ENCODE results near the gene TRIOBP. TPM values are rescaled to one million over a fixed set of nuclear protein-coding genes. Genes with fewer than 3 reads are reported as not detected.

TRIOBP gene
- total and polyA plus RNA-seq, 2 donors (not counting 3 experiments of a cell fraction or from before 2014, with no cell fraction given), result 60.6 to 104 TPM

DNA sequence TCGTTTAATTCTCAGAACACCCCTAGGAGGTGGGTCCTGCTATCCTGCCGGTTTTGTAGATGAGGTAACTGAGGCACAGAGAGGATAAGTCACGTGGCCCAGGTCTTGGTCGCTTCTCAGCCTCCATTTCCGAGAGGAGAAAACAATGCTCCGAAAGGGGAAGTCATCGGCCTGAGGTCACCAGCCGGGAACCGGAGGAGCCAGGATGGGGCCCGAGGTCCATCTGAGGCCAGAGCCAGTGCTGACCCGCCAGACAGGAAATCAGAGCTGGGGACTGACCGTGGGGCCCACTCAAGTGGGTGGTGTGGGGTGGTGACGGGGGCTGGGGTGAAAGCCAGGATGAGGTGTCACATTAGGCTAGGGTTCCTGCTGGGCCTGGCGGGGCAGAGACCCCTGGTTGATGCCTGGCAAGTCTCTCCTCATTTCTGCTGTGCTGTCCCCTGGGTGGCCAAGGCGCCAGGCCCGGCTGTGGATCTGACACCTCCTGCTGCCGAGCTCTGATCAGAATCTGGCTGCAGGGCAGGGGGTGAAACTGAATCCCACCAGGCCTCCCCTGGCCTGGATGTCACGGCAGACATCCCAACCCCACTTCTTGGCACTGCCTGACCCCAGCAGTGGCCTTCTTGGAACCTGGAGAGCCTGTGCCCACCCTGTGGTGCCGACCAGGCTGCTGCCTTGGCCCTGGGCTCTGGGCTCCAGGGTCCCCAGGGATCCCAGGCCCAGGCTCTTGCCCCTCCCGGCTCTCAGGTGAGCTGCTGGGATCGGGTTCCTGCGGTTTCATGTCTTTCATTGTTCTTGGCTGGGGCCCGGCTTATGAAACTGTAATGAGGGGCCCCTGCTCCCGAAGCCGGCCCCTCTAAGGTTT lies 12.0 kb downstream of the TRIOBP start:
- H3K4me1 ChIP-seq (ENCODE audit: control insufficient read depth, extremely low read depth, insufficient read depth, low read length), result peaks cover 5% of the 10 kb centered on the region
- no peaks in the 10 kb centered on the region for H4K20me1 ChIP-seq (replicated peaks; ENCODE audit: control insufficient read depth, extremely low read depth, insufficient read depth, low read length)
- H3K4me3 ChIP-seq (replicated peaks in 1 of 3; ENCODE audit: insufficient read depth in 1 of 3, low read depth in 1 of 3, low read length in 3 of 3), result no peak overlapping the region
- TF ChIP-seq MYC (IDR thresholded peaks at IDR 0.05; ENCODE audit: low read depth, low read length) (no peak), EZH2 (IDR thresholded peaks at IDR 0.05; ENCODE audit: borderline replicate concordance, low read depth, low read length, severe bottlenecking) (no peak), POLR2AphosphoS5 (IDR thresholded peaks at IDR 0.05; ENCODE audit: insufficient read depth, low read depth, low read length) (no peak), POLR2A (IDR thresholded peaks at IDR 0.05; ENCODE audit: low read depth, low read length) (no peak), GATA2 (IDR thresholded peaks at IDR 0.05; ENCODE audit: insufficient read depth, insufficient read length, low read depth, low read length) (no peak)
- TF ChIP-seq, protein P1, sequence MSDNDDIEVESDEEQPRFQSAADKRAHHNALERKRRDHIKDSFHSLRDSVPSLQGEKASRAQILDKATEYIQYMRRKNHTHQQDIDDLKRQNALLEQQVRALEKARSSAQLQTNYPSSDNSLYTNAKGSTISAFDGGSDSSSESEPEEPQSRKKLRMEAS (IDR thresholded peaks at IDR 0.05; ENCODE audit: insufficient read depth, insufficient read length), result no peak
- no peaks in the 10 kb centered on the region for H3K9me1 ChIP-seq (replicated peaks; ENCODE audit: control insufficient read depth, extremely low read depth, insufficient read depth, low read length)
- H3K36me3 ChIP-seq (ENCODE audit: control insufficient read depth in 2 of 2, extremely low read depth in 1 of 2, insufficient read depth in 2 of 2, low read length in 2 of 2), result no peaks in the 10 kb centered on the region
- no TSS peak for BruUV-seq (replicated peaks)
- intact Hi-C loops (cut with micrococcal nuclease), result no loop called here
- dilution Hi-C loops (cut with MboI; ENCODE audit: extremely low pct_ligation_motif_present, low sequenced_read_pairs), result no loop called here
- H3K9ac ChIP-seq (replicated peaks; ENCODE audit: extremely low read depth, insufficient read depth, low read length), result no peak overlapping the region
- DNase-seq (ENCODE audit: low read depth, low spot score) (no peak), FAIRE-seq (no peak)
- POLR2A ChIA-PET, result no interaction called here
- no peaks in the 10 kb centered on the region for H3K9me3 ChIP-seq (replicated peaks; ENCODE audit: control insufficient read depth, insufficient read depth, low read length)
- H3K27me3 ChIP-seq (ENCODE audit: control insufficient read depth in 2 of 2, insufficient read depth in 2 of 2, low read length in 2 of 2), result no peaks in the 10 kb centered on the region
- H3K79me2 ChIP-seq (ENCODE audit: control insufficient read depth, insufficient read depth, low read length), result no peaks in the 10 kb centered on the region
- H3K27ac ChIP-seq (ENCODE audit: insufficient read depth, low read depth, low read length), result no peak overlapping the region
- H3K4me2 ChIP-seq (ENCODE audit: insufficient read depth, low read length), result no peak overlapping the region
- CTCF ChIA-PET, result no interaction called here
- H2AFZ ChIP-seq (ENCODE audit: low read depth, low read length), result peak overlapping the region; percentile 3

DNA sequence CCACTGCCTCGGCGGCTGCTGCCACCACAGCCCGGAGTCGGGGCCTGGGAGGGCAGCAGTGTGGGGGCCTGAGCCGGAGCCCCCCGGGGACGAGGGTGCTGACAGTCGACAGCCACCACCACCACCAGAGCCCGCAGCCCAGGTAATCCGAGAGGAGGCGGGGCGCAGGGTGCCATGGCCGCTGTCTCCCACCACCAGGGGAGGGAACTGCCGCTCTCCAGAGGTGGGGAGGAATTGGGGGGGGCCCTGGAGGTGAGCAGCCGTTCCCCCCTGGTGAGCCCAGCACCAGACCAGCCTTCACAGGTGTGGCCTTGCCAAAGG lies 12.6 kb downstream of the TRIOBP start:
- Histone ChIP-seq H3K79me2 (ENCODE audit: control insufficient read depth, insufficient read depth, low read length) (no peaks in the 10 kb centered on the region), H3K4me2 (ENCODE audit: insufficient read depth, low read length) (no peak overlapping the region), H2AFZ (ENCODE audit: low read depth, low read length) (no peak overlapping the region), H4K20me1 (replicated peaks; ENCODE audit: control insufficient read depth, extremely low read depth, insufficient read depth, low read length) (no peaks in the 10 kb centered on the region), H3K36me3 (ENCODE audit: control insufficient read depth in 2 of 2, extremely low read depth in 1 of 2, insufficient read depth in 2 of 2, low read length in 2 of 2) (no peaks in the 10 kb centered on the region), H3K4me1 (ENCODE audit: control insufficient read depth, extremely low read depth, insufficient read depth, low read length) (peaks cover 5% of the 10 kb centered on the region), H3K9me1 (replicated peaks; ENCODE audit: control insufficient read depth, extremely low read depth, insufficient read depth, low read length) (no peaks in the 10 kb centered on the region), H3K27ac (ENCODE audit: insufficient read depth, low read depth, low read length) (no peak overlapping the region), H3K9me3 (replicated peaks; ENCODE audit: control insufficient read depth, insufficient read depth, low read length) (no peaks in the 10 kb centered on the region), H3K9ac (replicated peaks; ENCODE audit: extremely low read depth, insufficient read depth, low read length) (no peak overlapping the region), H3K4me3 (replicated peaks in 1 of 3; ENCODE audit: insufficient read depth in 1 of 3, low read depth in 1 of 3, low read length in 3 of 3) (no peak overlapping the region), H3K27me3 (ENCODE audit: control insufficient read depth in 2 of 2, insufficient read depth in 2 of 2, low read length in 2 of 2) (no peaks in the 10 kb centered on the region)
- ChIA-PET POLR2A (no interaction called here), CTCF (no interaction called here)
- BruUV-seq (replicated peaks), result no TSS peak
- dilution Hi-C loops (cut with MboI; ENCODE audit: extremely low pct_ligation_motif_present, low sequenced_read_pairs) (no loop called here), intact Hi-C loops (cut with micrococcal nuclease) (no loop called here)
- FAIRE-seq, result no peak
- no peak for DNase-seq (ENCODE audit: low read depth, low spot score)
- TF ChIP-seq JUN (IDR thresholded peaks at IDR 0.05; ENCODE audit: borderline replicate concordance, insufficient read depth, insufficient read length, low read depth) (no peak), FOS (IDR thresholded peaks at IDR 0.05; ENCODE audit: borderline replicate concordance, insufficient read depth, low read length) (no peak), GATA2 (IDR thresholded peaks at IDR 0.05; ENCODE audit: insufficient read depth, insufficient read length, low read depth, low read length) (no peak), MYC (IDR thresholded peaks at IDR 0.05; ENCODE audit: low read depth, low read length) (no peak), POLR2AphosphoS5 (IDR thresholded peaks at IDR 0.05; ENCODE audit: insufficient read depth, low read depth, low read length) (no peak), POLR2A (IDR thresholded peaks at IDR 0.05; ENCODE audit: low read depth, low read length) (no peak), EZH2 (IDR thresholded peaks at IDR 0.05; ENCODE audit: borderline replicate concordance, low read depth, low read length, severe bottlenecking) (no peak)
- TF ChIP-seq, protein P1 (IDR thresholded peaks at IDR 0.05; ENCODE audit: insufficient read depth, insufficient read length), result no peak
- TF ChIP-seq, protein P2, sequence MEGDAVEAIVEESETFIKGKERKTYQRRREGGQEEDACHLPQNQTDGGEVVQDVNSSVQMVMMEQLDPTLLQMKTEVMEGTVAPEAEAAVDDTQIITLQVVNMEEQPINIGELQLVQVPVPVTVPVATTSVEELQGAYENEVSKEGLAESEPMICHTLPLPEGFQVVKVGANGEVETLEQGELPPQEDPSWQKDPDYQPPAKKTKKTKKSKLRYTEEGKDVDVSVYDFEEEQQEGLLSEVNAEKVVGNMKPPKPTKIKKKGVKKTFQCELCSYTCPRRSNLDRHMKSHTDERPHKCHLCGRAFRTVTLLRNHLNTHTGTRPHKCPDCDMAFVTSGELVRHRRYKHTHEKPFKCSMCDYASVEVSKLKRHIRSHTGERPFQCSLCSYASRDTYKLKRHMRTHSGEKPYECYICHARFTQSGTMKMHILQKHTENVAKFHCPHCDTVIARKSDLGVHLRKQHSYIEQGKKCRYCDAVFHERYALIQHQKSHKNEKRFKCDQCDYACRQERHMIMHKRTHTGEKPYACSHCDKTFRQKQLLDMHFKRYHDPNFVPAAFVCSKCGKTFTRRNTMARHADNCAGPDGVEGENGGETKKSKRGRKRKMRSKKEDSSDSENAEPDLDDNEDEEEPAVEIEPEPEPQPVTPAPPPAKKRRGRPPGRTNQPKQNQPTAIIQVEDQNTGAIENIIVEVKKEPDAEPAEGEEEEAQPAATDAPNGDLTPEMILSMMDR (IDR thresholded peaks at IDR 0.05; ENCODE audit: extremely low read depth in 1 of 2, insufficient read depth in 1 of 2, low read depth in 1 of 2, low read length in 2 of 2), result no peak

Measured in endothelial cell of umbilical vein (primary cell).